HG03039 (cell line): ENCODE results near the gene OXCT1.
"Not testable (repeated sequence)": the region's sequence is repeated elsewhere in the genome, so short reads cannot be mapped to it uniquely, and the experiment has no call there.

Experiments
- ATAC-seq: cut with Tn5 transposase; IDR thresholded peaks from one replicate; pipeline ENCODE4 v1.9.1; 2021; ENCODE audit warnings: mild to moderate bottlenecking, moderate library complexity; ENCODE audit not compliant: unreplicated experiment

The OXCT1 gene

GRCh38 chr5:41831155-41831554, 39.1 kb downstream of the OXCT1 start:
- ATAC-seq, result peak; percentile 59

- no peak for ATAC-seq
Measured at GRCh38 chr5:41827792-41828191, 42.4 kb downstream of the OXCT1 start.

GRCh38 chr5:41822036-41822435, 48.2 kb downstream of the OXCT1 start:
- no peak for ATAC-seq

- no peak for ATAC-seq
Measured at GRCh38 chr5:41821051-41821450, 49.2 kb downstream of the OXCT1 start.

- ATAC-seq, result no peak
Measured at GRCh38 chr5:41820150-41820549, 50.1 kb downstream of the OXCT1 start.

GRCh38 chr5:41817625-41818301, 52.5 kb downstream of the OXCT1 start:
- ATAC-seq, result no peak

- ATAC-seq, result no peak
Measured at GRCh38 chr5:41815663-41816229, 54.5 kb downstream of the OXCT1 start.

GRCh38 chr5:41815261-41815660, 55.0 kb downstream of the OXCT1 start:
- ATAC-seq, result no peak

GRCh38 chr5:41814306-41814705, 55.9 kb downstream of the OXCT1 start:
- not testable (repeated sequence) for ATAC-seq

GRCh38 chr5:41812156-41812555, 58.1 kb downstream of the OXCT1 start:
- no peak for ATAC-seq

- ATAC-seq, result no peak
Measured at GRCh38 chr5:41809128-41809527, 61.1 kb downstream of the OXCT1 start.

- no peak for ATAC-seq
Measured at GRCh38 chr5:41808294-41808693, 61.9 kb downstream of the OXCT1 start.

- no peak for ATAC-seq
Measured at GRCh38 chr5:41797662-41798061, 72.6 kb downstream of the OXCT1 start.

GRCh38 chr5:41796061-41796460, 74.2 kb downstream of the OXCT1 start:
- no peak for ATAC-seq

GRCh38 chr5:41795125-41795524, 75.1 kb downstream of the OXCT1 start:
- no peak for ATAC-seq

- ATAC-seq, result no peak
Measured at GRCh38 chr5:41794471-41794870, 75.8 kb downstream of the OXCT1 start.

- ATAC-seq, result no peak
Measured at GRCh38 chr5:41793141-41793770, 77.0 kb downstream of the OXCT1 start.

GRCh38 chr5:41790038-41790776, 80.0 kb downstream of the OXCT1 start:
- ATAC-seq, result no peak

GRCh38 chr5:41789434-41789833, 80.8 kb downstream of the OXCT1 start:
- no peak for ATAC-seq

GRCh38 chr5:41788941-41789368, 81.3 kb downstream of the OXCT1 start:
- no peak for ATAC-seq

GRCh38 chr5:41787265-41787664, 83.0 kb downstream of the OXCT1 start:
- ATAC-seq, result no peak

GRCh38 chr5:41785061-41785460, 85.2 kb downstream of the OXCT1 start:
- ATAC-seq, result no peak
